ENCODE results near the gene ALOXE3.

ALOXE3 gene

DNA sequence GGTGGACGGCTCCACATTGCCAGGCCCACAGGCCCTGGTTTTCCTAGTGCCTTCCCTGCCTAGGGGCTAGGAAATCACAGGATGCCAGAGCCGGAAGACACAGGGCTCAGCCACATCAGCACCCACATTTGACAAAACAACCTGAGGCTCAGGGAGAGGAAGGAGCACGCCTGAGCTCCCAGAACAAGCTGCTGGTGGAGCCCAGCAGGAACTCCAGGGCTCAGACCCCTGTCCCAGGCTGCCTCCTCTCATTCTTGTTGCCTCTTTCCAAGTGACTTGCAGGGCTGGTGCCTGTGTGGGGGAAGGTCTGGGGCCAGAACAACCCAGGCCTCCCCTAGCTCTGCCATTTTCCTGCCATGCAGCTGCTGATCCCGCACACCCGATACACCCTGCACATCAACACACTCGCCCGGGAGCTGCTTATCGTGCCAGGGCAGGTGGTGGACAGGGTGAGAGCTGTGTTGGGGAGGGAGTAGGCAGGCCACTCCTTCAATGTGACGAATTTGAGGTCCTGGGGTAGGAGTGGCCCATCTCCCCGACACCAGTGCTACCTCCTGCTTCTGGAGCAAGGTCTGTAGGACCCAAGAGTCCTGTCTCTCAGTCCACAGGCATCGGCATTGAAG lies 71.9 kb downstream of the ALOXE3 start:
- DNase-seq, result no peak

All from CD4-positive, alpha-beta T cell treated with Interferon gamma for 1 hour (primary cell).